IPS-15b (cell line): ENCODE data around the gene DYNLT5.

Experiments
- H3K27me3 ChIP-seq: one replicate; pipeline ENCODE4 v1.6.1; 2013; ENCODE audit warnings: low read length; ENCODE audit not compliant: control insufficient read depth, insufficient read depth
- H3K36me3 ChIP-seq: one replicate; pipeline ENCODE4 v1.6.1; 2013; ENCODE audit warnings: low read length; ENCODE audit not compliant: control insufficient read depth, insufficient read depth
- H3K4me1 ChIP-seq: one replicate; pipeline ENCODE4 v1.6.1; 2013; ENCODE audit warnings: mild to moderate bottlenecking, low read length; ENCODE audit not compliant: control insufficient read depth, insufficient read depth
- H3K4me3 ChIP-seq: one replicate; pipeline ENCODE4 v1.5.1; 2013; ENCODE audit warnings: low read depth, low read length
- H3K9ac ChIP-seq: one replicate; pipeline ENCODE4 v1.6.1; 2013; ENCODE audit warnings: low read depth, mild to moderate bottlenecking, low read length
- H3K9me3 ChIP-seq: one replicate; pipeline ENCODE4 v1.6.1; 2013; ENCODE audit warnings: mild to moderate bottlenecking, low read length; ENCODE audit not compliant: control insufficient read depth, insufficient read depth

The DYNLT5 gene

DNA sequence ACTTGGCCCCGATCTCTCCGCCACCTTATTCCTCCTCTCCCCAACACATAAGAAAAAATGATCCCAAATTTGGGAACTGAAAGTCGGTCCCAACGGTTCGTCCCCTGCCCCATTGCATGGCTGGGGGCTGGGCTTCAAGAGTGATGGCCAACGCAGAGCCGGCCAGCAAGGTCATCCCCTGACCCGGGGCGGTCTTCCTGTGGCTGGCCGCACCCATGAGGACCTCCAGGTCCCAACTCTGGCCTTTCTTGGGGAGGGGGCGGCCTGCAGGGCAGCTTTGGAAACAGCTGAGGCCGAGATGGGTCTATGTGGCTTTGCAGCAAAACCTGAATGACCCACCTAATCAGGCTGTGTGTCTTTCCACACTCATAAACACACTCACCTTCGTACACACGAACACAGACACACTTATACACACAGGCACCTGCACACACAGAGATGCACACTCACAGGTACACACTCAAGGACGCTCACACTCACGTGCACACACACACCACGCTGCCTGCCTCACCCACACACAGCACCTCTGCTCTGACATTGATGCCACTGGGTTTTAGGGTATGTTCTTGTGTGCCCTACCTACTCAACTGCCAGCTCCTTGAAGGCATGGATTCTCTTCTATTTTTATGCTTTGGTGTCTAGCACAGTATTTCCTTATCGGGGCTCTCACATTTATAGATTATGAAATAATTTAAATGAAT lies 562 bp downstream of the DYNLT5 start:
- no peaks in the 10 kb centered on the region for H3K4me1 ChIP-seq
- H3K9me3 ChIP-seq: no peaks in the 10 kb centered on the region
- peak overlapping the region; percentile 70 for H3K9ac ChIP-seq
- H3K27me3 ChIP-seq: peaks cover 22% of the 10 kb centered on the region
- H3K4me3 ChIP-seq: peak overlapping the region; percentile 79
- H3K36me3 ChIP-seq: no peaks in the 10 kb centered on the region

DNA sequence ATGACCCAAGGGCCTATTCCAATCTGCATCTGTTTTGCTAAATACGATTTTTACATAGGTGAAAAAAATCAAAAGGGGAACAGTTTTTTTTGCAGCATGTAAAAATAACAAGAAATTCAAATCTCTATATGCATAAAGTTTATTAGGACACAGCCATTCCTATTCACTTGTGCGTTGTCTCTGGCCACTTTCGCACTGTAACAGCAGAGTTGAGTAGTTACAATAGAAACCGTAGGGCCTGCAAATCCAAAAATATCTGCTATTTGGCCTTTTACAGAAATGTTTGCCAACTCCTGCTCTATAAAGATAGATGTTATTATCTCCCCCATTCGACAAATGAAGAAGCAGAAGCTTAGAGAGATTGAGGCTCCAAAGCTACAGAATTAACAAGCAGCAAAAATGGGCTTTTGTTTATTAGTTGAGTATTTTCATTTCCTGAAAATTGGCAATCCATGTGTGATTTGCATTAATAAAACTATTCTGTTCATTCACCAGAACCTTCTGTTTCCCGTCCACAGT lies 5.5 kb downstream of the DYNLT5 start:
- Histone ChIP-seq H3K36me3 (no peaks in the 10 kb centered on the region), H3K9me3 (no peaks in the 10 kb centered on the region), H3K4me3 (no peak overlapping the region), H3K27me3 (peaks cover 4% of the 10 kb centered on the region), H3K4me1 (no peaks in the 10 kb centered on the region), H3K9ac (no peak overlapping the region)

DNA sequence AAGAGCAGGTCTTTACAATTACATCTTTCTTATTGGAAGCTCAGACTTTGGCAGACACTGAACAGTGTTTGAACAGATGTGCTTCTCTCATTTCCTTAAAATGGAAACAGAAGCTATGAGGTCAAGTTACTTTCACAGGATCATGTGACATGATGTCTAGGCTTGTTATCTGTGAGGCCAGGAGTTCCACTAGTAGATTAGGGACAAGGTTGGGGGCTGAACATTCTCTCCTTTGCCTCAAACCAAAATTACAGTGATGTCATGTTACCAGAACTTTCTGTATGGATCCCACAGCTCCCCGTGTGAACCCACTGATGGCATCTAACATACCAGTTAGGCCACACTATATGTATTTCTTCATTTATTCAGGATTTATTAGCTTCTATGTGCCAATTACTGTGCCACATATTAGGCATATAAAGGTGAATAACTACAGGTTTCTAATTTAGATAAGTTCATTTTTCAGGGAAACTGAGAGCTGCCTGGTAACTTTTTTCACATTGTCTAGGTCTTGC lies 6.0 kb downstream of the DYNLT5 start:
- Histone ChIP-seq H3K4me3 (no peak overlapping the region), H3K36me3 (no peaks in the 10 kb centered on the region), H3K9me3 (no peaks in the 10 kb centered on the region), H3K4me1 (no peaks in the 10 kb centered on the region), H3K9ac (no peak overlapping the region), H3K27me3 (no peaks in the 10 kb centered on the region)

DNA sequence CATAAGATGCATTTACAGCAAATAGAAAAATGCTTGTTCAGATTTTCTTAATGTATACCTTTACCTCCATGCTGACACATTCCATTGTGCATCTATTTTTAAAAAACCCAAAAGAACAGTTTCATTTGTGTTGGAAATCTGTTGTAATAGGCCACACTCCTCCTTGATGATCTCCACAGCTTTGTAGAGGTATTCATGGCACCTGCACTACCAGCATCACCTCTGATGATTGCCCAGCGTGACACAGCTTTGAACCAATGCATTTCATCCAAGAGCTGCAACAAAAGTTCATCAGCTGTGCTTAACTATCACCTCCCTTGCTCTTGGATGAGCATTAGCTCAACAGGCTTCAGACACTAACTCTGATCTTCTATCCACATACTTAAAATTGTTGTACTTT lies 8.2 kb downstream of the DYNLT5 start:
- Histone ChIP-seq H3K9me3 (no peaks in the 10 kb centered on the region), H3K4me3 (no peak overlapping the region), H3K9ac (no peak overlapping the region), H3K36me3 (no peaks in the 10 kb centered on the region), H3K4me1 (no peaks in the 10 kb centered on the region), H3K27me3 (no peaks in the 10 kb centered on the region)

- Histone ChIP-seq H3K9me3 (no peaks in the 10 kb centered on the region), H3K36me3 (no peaks in the 10 kb centered on the region), H3K27me3 (no peaks in the 10 kb centered on the region), H3K4me1 (no peaks in the 10 kb centered on the region), H3K9ac (no peak overlapping the region), H3K4me3 (no peak overlapping the region)
Measured at GRCh38 chr1:66761221-66761620, 9.0 kb downstream of the DYNLT5 start.

GRCh38 chr1:66764994-66765578 lies 12.8 kb downstream of the DYNLT5 start:
- Histone ChIP-seq H3K4me3 (no peak overlapping the region), H3K36me3 (no peaks in the 10 kb centered on the region), H3K9ac (no peak overlapping the region), H3K9me3 (no peaks in the 10 kb centered on the region), H3K27me3 (no peaks in the 10 kb centered on the region), H3K4me1 (no peaks in the 10 kb centered on the region)

- Histone ChIP-seq H3K36me3 (no peaks in the 10 kb centered on the region), H3K27me3 (no peaks in the 10 kb centered on the region), H3K9ac (no peak overlapping the region), H3K4me3 (no peak overlapping the region), H3K4me1 (no peaks in the 10 kb centered on the region), H3K9me3 (no peaks in the 10 kb centered on the region)
Measured at GRCh38 chr1:66767626-66768025, 15.4 kb downstream of the DYNLT5 start.

DNA sequence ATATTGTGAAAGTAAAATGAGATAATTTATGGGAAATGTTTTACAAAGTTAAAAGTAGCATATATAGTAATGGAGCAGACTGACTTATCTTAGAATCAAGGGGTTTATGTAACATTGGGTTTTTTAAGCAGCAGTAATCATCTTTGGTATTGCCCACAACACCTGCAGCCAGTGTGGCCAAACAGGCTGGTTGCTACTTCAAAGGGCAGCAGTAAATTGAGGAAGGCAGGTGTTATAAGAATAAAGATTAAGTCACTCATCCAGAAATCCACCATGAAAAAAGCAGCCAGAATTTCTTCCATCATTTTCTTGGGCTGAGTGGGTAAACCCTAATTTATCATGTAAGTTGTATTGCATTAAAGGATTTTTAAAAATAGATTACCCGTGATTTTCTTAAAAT lies 16.7 kb downstream of the DYNLT5 start:
- H3K4me1 ChIP-seq: no peaks in the 10 kb centered on the region
- H3K4me3 ChIP-seq: no peak overlapping the region

GRCh38 chr1:66769512-66770229 lies 17.4 kb downstream of the DYNLT5 start:
- H3K36me3 ChIP-seq: no peaks in the 10 kb centered on the region
- no peak overlapping the region for H3K9ac ChIP-seq
- no peak overlapping the region for H3K4me3 ChIP-seq
- H3K4me1 ChIP-seq: no peaks in the 10 kb centered on the region
- H3K9me3 ChIP-seq: no peaks in the 10 kb centered on the region
- H3K27me3 ChIP-seq: no peaks in the 10 kb centered on the region

More for the DNA sequence above, 16.7 kb downstream of the DYNLT5 start:
- Histone ChIP-seq H3K36me3 (no peaks in the 10 kb centered on the region), H3K27me3 (no peaks in the 10 kb centered on the region), H3K9ac (no peak overlapping the region), H3K9me3 (no peaks in the 10 kb centered on the region)

GRCh38 chr1:66770240-66770639 lies 18.0 kb downstream of the DYNLT5 start:
- Histone ChIP-seq H3K9me3 (no peaks in the 10 kb centered on the region), H3K36me3 (no peaks in the 10 kb centered on the region), H3K4me3 (no peak overlapping the region), H3K9ac (no peak overlapping the region), H3K4me1 (no peaks in the 10 kb centered on the region), H3K27me3 (no peaks in the 10 kb centered on the region)

DNA sequence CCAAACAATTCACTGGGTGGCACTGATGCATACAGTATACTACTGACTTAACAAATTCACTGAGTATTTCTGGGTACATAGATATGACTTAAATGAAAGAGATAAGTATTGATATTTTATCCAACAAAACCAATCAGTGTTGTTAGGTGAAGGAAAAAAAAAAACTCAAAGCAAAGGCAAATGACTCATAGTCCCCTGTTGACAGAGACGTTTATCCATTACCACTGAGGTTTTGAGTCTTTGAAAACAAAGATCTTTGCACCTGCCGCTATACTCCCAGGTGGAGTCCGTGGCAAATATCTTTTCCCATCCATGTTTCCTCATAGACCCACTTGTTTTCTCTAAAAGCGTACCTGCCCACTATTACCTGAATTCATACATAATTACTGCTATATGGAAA lies 18.4 kb downstream of the DYNLT5 start:
- H3K9ac ChIP-seq: no peak overlapping the region
- H3K4me1 ChIP-seq: no peaks in the 10 kb centered on the region
- no peaks in the 10 kb centered on the region for H3K9me3 ChIP-seq
- no peaks in the 10 kb centered on the region for H3K27me3 ChIP-seq
- H3K4me3 ChIP-seq: no peak overlapping the region
- no peaks in the 10 kb centered on the region for H3K36me3 ChIP-seq
